CD4-positive, alpha-beta T cell (primary cell): ENCODE measurements around the gene RAB40C. TPM values are rescaled to one million over a fixed set of nuclear protein-coding genes. Genes with fewer than 3 reads are reported as not detected.
A peak's percentile ranks its signal among the peaks of the same experiment; 100 is the strongest.

ENCODE experiments used
- ATAC-seq: fragments of 200-7000 bp; cut with Tn5 transposase; one replicate; pipeline ENCODE4 v1.10.0; 2022; ENCODE audit warnings: mild to moderate bottlenecking; ENCODE audit not compliant: poor library complexity
- CTCF ChIA-PET: fragments of 350-600 bp; sonication (Branson Sonifier 250); formaldehyde crosslinking; loops from one replicate; lab custom pipeline; 2021; ENCODE audit warnings: antibody characterized with exemption, inconsistent platforms; lab: Charles Lee
- POLR2A ChIA-PET: fragments of 350-600 bp; sonication (Branson Sonifier 250); formaldehyde crosslinking; loops from one replicate; lab custom pipeline; 2021; ENCODE audit warnings: antibody characterized with exemption, inconsistent platforms; lab: Charles Lee
- DNase-seq, 14 experiments: peaks; one replicate each; pipeline ENCODE4 v3.0.0-alpha.2; 2013 to 2020; ENCODE audit warnings: mixed read lengths in 2 of 14
- H3K27ac ChIP-seq, 2 donors: one replicate each; pipeline versions ENCODE4 v1.5.1 to v1.7.0; 2013; ENCODE audit warnings: low read length in 2 of 2, low read depth in 1 of 2, mild to moderate bottlenecking in 1 of 2
- H3K27me3 ChIP-seq, 2 experiments: 1 replicate in 1 of 2; 2 replicates in 1 of 2; pipeline versions ENCODE4 v1.6.1 to v1.7.0; 2013; ENCODE audit warnings: low read length in 2 of 2, control low read depth in 1 of 2, mild to moderate bottlenecking in 1 of 2, moderate library complexity in 1 of 2; ENCODE audit not compliant: insufficient read depth in 2 of 2, control insufficient read depth in 1 of 2
- H3K36me3 ChIP-seq: one replicate; pipeline ENCODE4 v1.6.1; 2013; ENCODE audit warnings: low read length, control low read depth; ENCODE audit not compliant: insufficient read depth
- H3K4me1 ChIP-seq: one replicate; pipeline ENCODE4 v1.6.1; 2013; ENCODE audit warnings: low read length, control low read depth; ENCODE audit not compliant: insufficient read depth
- H3K4me3 ChIP-seq: one replicate; pipeline ENCODE4 v1.5.1; 2013; ENCODE audit warnings: mild to moderate bottlenecking, low read length, moderate library complexity
- H3K9me3 ChIP-seq, 2 experiments: 1 replicate in 1 of 2; 2 replicates in 1 of 2; pipeline versions ENCODE4 v1.6.1 to v1.7.0; 2013; ENCODE audit warnings: low read length in 2 of 2, mild to moderate bottlenecking in 2 of 2, control low read depth in 1 of 2, moderate library complexity in 1 of 2; ENCODE audit not compliant: control insufficient read depth in 1 of 2, insufficient read depth in 1 of 2
- H3K27ac Mint-ChIP-seq: one replicate; pipeline ENCODE4 v1.8.0; 2020; ENCODE audit warnings: mixed read lengths
- H3K27me3 Mint-ChIP-seq: one replicate; pipeline ENCODE4 v1.8.0; 2021; ENCODE audit warnings: mixed read lengths
- H3K36me3 Mint-ChIP-seq: one replicate; pipeline ENCODE4 v1.8.0; 2021; ENCODE audit warnings: low read depth, mixed read lengths
- H3K4me1 Mint-ChIP-seq: one replicate; pipeline ENCODE4 v1.8.0; 2021; ENCODE audit warnings: low read depth, mixed read lengths
- H3K4me3 Mint-ChIP-seq: one replicate; pipeline ENCODE4 v1.8.0; 2020; ENCODE audit warnings: mild to moderate bottlenecking, mixed read lengths
- H3K9me3 Mint-ChIP-seq: one replicate; pipeline ENCODE4 v1.8.0; 2020; ENCODE audit warnings: mixed read lengths
- intact Hi-C, 2 experiments: fragments of 100-400 bp; cut with DNase I in 1 of 2; cut with micrococcal nuclease in 1 of 2; formaldehyde crosslinking; loops; one replicate each; pipeline versions ENCODE4 v1.15.1 to v1.9.0; 2023 to 2025; cut with DNase I, micrococcal nuclease
- total RNA-seq, 174 experiments: library from RNA in 2 of 174; stranded (reverse) in 2 of 174; gene quantifications; one replicate each; pipeline ENCODE4 v1.2.3 and lab custom pipeline; 2021 to 2026
- TF ChIP-seq, protein P1 (sequence below): fragments of 200-600 bp; IDR thresholded peaks from one replicate; pipeline ENCODE4 v1.8.0; 2022; ENCODE audit warnings: antibody characterized with exemption, mild to moderate bottlenecking

The RAB40C gene
- total RNA-seq, 2 experiments from 2014 or later = 8.9 to 9.5 TPM

DNA sequence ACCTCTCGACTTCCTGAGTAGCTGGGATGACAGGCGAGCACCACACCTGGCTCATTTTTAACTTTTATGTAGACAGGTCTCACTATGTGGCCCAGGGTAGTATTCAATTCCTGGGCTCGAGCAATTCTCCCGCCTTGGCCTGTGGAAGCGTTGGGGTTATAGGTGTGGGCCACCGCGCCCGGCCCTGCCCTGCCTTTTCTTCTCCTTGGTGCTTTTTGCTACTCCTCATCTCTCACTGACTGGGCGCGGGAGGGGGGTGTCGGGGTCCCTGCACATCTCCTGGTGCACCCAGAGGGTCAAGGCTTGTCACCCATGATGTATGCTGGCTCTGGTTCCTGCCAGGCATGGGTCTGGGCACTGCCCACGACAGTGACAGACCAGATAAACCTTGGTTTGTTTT, 54.7 kb downstream of the RAB40C start:
- Mint-ChIP-seq H3K9me3 (no peaks in the 10 kb centered on the region), H3K36me3 (no peaks in the 10 kb centered on the region), H3K4me1 (no peaks in the 10 kb centered on the region), H3K4me3 (peak overlapping the region; percentile 81), H3K27ac (peak overlapping the region; percentile 30), H3K27me3 (no peaks in the 10 kb centered on the region)
- no peak overlapping the region for H3K4me3 ChIP-seq
- POLR2A ChIA-PET = no interaction called here
- TF ChIP-seq, protein P1, sequence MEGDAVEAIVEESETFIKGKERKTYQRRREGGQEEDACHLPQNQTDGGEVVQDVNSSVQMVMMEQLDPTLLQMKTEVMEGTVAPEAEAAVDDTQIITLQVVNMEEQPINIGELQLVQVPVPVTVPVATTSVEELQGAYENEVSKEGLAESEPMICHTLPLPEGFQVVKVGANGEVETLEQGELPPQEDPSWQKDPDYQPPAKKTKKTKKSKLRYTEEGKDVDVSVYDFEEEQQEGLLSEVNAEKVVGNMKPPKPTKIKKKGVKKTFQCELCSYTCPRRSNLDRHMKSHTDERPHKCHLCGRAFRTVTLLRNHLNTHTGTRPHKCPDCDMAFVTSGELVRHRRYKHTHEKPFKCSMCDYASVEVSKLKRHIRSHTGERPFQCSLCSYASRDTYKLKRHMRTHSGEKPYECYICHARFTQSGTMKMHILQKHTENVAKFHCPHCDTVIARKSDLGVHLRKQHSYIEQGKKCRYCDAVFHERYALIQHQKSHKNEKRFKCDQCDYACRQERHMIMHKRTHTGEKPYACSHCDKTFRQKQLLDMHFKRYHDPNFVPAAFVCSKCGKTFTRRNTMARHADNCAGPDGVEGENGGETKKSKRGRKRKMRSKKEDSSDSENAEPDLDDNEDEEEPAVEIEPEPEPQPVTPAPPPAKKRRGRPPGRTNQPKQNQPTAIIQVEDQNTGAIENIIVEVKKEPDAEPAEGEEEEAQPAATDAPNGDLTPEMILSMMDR = no peak
- CTCF ChIA-PET = no interaction called here
- no peaks in the 10 kb centered on the region for H3K9me3 ChIP-seq
- H3K4me1 ChIP-seq = peaks cover 41% of the 10 kb centered on the region
- H3K27ac ChIP-seq = no peak overlapping the region
- no peaks in the 10 kb centered on the region for H3K36me3 ChIP-seq
- DNase-seq (no peak), ATAC-seq (no peak)
- H3K27me3 ChIP-seq = no peaks in the 10 kb centered on the region
- intact Hi-C loops = no loop called here

DNA sequence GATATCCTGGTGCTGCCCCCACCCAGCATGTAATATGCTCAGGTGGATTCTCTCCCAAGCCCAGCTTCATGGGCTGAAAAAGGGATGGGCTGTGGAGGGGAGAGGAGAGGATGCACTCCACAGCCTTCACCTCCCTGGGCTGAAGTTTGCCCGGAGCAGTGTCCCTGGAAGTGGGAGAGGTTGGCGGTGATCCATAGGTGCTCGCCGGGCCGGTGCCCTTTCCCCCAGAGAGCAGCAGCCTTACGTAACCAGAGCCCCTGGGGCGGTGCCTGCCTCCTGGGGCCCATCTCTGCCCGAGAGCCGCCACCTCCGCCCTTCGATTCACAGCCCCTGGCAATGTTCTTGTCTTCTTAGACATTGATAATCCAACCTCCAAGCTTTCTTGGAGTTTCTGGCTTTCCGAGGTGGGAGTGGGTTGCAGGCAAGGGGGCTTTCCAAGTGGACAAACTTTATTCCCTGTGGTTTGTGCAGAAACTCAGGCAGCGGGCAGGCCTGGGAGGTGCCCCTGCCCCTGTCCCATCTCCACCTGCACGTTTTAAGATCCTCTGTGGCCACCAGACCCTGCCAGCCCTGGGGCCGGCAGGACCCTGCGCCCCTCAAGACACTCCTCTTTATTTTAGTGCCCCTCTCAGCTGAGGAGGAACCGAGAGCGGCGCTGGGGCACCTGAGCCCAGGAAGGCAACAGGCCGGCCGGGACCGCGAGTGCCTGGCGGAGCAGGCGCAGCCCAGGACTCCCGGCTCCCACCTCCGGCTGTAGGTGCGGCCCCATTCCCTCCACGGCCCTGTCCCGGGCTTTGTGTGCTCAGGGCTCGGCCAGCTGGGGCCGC, 56.2 kb downstream of the RAB40C start:
- Histone ChIP-seq H3K9me3 (no peaks in the 10 kb centered on the region), H3K4me3 (no peak overlapping the region), H3K27me3 (no peaks in the 10 kb centered on the region), H3K27ac (no peak overlapping the region), H3K4me1 (peaks cover 44% of the 10 kb centered on the region), H3K36me3 (no peaks in the 10 kb centered on the region)
- no peaks in the 10 kb centered on the region for H3K27me3 Mint-ChIP-seq
- ATAC-seq (no peak), DNase-seq (no peak)
- H3K4me3 Mint-ChIP-seq = no peak overlapping the region
- H3K9me3 Mint-ChIP-seq = no peaks in the 10 kb centered on the region
- no peaks in the 10 kb centered on the region for H3K36me3 Mint-ChIP-seq
- CTCF ChIA-PET = no interaction called here
- POLR2A ChIA-PET = no interaction called here
- no peak overlapping the region for H3K27ac Mint-ChIP-seq
- no peaks in the 10 kb centered on the region for H3K4me1 Mint-ChIP-seq
- TF ChIP-seq, protein P1 = no peak
- intact Hi-C loops = no loop called here

DNA sequence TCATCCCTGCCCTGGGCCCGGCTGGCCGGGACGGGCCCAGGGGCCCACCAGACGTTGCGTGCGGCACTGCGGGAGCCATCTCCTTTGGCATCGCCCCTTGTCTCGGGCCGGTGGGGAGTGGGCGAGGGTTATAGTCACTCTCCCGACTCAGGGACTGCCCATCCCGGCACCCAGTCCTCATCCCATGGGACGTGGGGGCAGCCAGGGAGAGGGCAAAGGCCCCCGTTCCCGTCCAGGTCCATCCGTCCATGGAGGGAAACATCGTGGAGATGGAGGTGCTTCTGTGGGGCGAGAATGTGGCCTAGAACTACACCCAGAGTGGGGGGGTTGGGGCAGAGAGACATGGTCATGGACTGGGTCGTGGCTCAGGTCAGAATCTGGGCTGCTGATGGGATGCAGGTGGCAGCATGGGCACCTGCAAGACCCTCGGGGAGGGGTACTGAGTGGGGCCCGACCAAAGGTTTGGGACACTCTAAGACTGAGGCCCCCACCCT, 56.9 kb downstream of the RAB40C start:
- Histone ChIP-seq H3K9me3 (no peaks in the 10 kb centered on the region), H3K4me1 (peaks cover 39% of the 10 kb centered on the region), H3K27ac (no peak overlapping the region), H3K27me3 (no peaks in the 10 kb centered on the region), H3K4me3 (no peak overlapping the region), H3K36me3 (no peaks in the 10 kb centered on the region)
- Mint-ChIP-seq H3K9me3 (no peaks in the 10 kb centered on the region), H3K4me3 (peak overlapping the region; percentile 42), H3K27ac (no peak overlapping the region), H3K27me3 (no peaks in the 10 kb centered on the region), H3K4me1 (no peaks in the 10 kb centered on the region), H3K36me3 (no peaks in the 10 kb centered on the region)
- no peak for DNase-seq
- intact Hi-C loops = no loop called here
- ATAC-seq = no peak
- POLR2A ChIA-PET = interaction anchor here (1.7 to 2.0 kb wide), 2 partner anchors 21 to 49 kb away, joined by 6 to 8 read pairs; partner anchors contain the start of gene RHOT2
- CTCF ChIA-PET = no interaction called here
- TF ChIP-seq, protein P1 = no peak
